Neural cell (in vitro differentiated cells): ENCODE results near the gene FCN2. TPM values are rescaled to one million over a fixed set of nuclear protein-coding genes. Genes with fewer than 3 reads are reported as not detected.

Experiments
- H2AFZ ChIP-seq: fragments of 200-600, 300-800 bp; sonication (generic), shearing (Covaris generic); 2 replicates; pipeline ENCODE4 v1.6.0; 2014; ENCODE audit warnings: low read depth, mild to moderate bottlenecking, antibody characterized with exemption, low read length, moderate library complexity
- H3F3A ChIP-seq: fragments of 200-600 bp; shearing (Covaris generic); 2 replicates; pipeline ENCODE4 v1.6.1; 2016; ENCODE audit warnings: mild to moderate bottlenecking, moderate library complexity, mixed read lengths, antibody characterized with exemption, low read length; ENCODE audit not compliant: insufficient read depth, poor library complexity, severe bottlenecking
- H3K27ac ChIP-seq: fragments of 200-600, 300-800 bp; sonication (generic), shearing (Covaris generic); 2 replicates; pipeline ENCODE4 v1.5.1; 2014; ENCODE audit warnings: mild to moderate bottlenecking, low read length, moderate library complexity
- H3K27me3 ChIP-seq: fragments of 300-800, 200-600 bp; sonication (generic), shearing (Covaris generic); 2 replicates; pipeline ENCODE4 v1.6.0; 2014; ENCODE audit warnings: mild to moderate bottlenecking, low read depth, low read length, moderate library complexity; ENCODE audit not compliant: insufficient read depth
- H3K36me3 ChIP-seq: fragments of 300-800, 200-600 bp; sonication (generic), shearing (Covaris generic); 2 replicates; pipeline ENCODE4 v1.5.1; 2014; ENCODE audit warnings: mild to moderate bottlenecking, antibody characterized with exemption, low read length, moderate library complexity; ENCODE audit not compliant: insufficient read depth
- H3K4me2 ChIP-seq: fragments of 300-800, 200-600 bp; sonication (generic), shearing (Covaris generic); 2 replicates; pipeline ENCODE4 v1.6.0; 2014; ENCODE audit warnings: mild to moderate bottlenecking, low read length
- H3K4me3 ChIP-seq: fragments of 300-800, 200-600 bp; sonication (generic), shearing (Covaris generic); 2 replicates; pipeline ENCODE4 v1.5.1; 2014; ENCODE audit warnings: mild to moderate bottlenecking, low read length, moderate library complexity
- H3K79me2 ChIP-seq: fragments of 200-600 bp; shearing (Covaris generic); replicated peaks from 2 replicates; pipeline ENCODE4 v1.6.0; 2014; ENCODE audit warnings: mild to moderate bottlenecking, low read length, moderate library complexity; ENCODE audit not compliant: insufficient read depth
- H3K9ac ChIP-seq: fragments of 300-800, 200-600 bp; sonication (generic), shearing (Covaris generic); 2 replicates; pipeline ENCODE4 v1.6.1; 2016; ENCODE audit warnings: mild to moderate bottlenecking, low read length, mixed read lengths
- H3K9me2 ChIP-seq: fragments of 200-600 bp; shearing (Covaris generic); 2 replicates; pipeline ENCODE4 v1.6.1; 2016; ENCODE audit warnings: mild to moderate bottlenecking, low read length, mixed read lengths; ENCODE audit not compliant: insufficient read depth
- H3K9me3 ChIP-seq: fragments of 200-600, 300-800 bp; sonication (generic), shearing (Covaris generic); 2 replicates; pipeline ENCODE4 v1.6.1; 2016; ENCODE audit warnings: mild to moderate bottlenecking, mixed run types, low read length, moderate library complexity, mixed read lengths
- H4K20me1 ChIP-seq: fragments of 200-600 bp; shearing (Covaris generic); 2 replicates; pipeline ENCODE4 v1.6.1; 2016; ENCODE audit warnings: mild to moderate bottlenecking, mixed run types; ENCODE audit not compliant: insufficient read depth
- CTCF ChIP-seq: fragments of 450-650 bp; IDR thresholded peaks from 2 replicates; pipeline ENCODE4 v1.5.1; 2014; ENCODE audit warnings: antibody characterized with exemption, mild to moderate bottlenecking, moderate library complexity; ENCODE audit not compliant: poor library complexity, severe bottlenecking
- EP300 ChIP-seq: fragments of 450-650 bp; conservative IDR thresholded peaks from 2 replicates; pipeline ENCODE4 v1.6.1; 2014; ENCODE audit warnings: antibody characterized with exemption, mild to moderate bottlenecking, moderate library complexity; ENCODE audit not compliant: poor library complexity, severe bottlenecking
- EZH2 ChIP-seq: fragments of 200-600, 300-800 bp; shearing (Covaris generic), sonication (generic); IDR thresholded peaks from 2 replicates; pipeline ENCODE4 v1.6.1; 2014; ENCODE audit warnings: antibody characterized with exemption, low read length, borderline replicate concordance, mild to moderate bottlenecking; ENCODE audit not compliant: insufficient read depth, poor library complexity, severe bottlenecking
- MXI1 ChIP-seq: fragments of 450-650 bp; conservative IDR thresholded peaks from 2 replicates; pipeline ENCODE4 v1.6.1; 2014; ENCODE audit warnings: antibody characterized with exemption, mild to moderate bottlenecking; ENCODE audit not compliant: poor library complexity, severe bottlenecking
- POLR2AphosphoS5 ChIP-seq: IDR thresholded peaks from 2 replicates; pipeline ENCODE4 v1.6.1; 2012
- RAD21 ChIP-seq: fragments of 450-650 bp; conservative IDR thresholded peaks from 2 replicates; pipeline ENCODE4 v1.6.1; 2014; ENCODE audit warnings: antibody characterized with exemption, mild to moderate bottlenecking, moderate library complexity
- REST ChIP-seq: IDR thresholded peaks from 2 replicates; pipeline ENCODE4 v1.6.1; 2012; ENCODE audit warnings: borderline replicate concordance
- SMC3 ChIP-seq: fragments of 450-650 bp; conservative IDR thresholded peaks from 2 replicates; pipeline ENCODE4 v1.6.1; 2014; ENCODE audit warnings: antibody characterized with exemption, mild to moderate bottlenecking, moderate library complexity; ENCODE audit not compliant: poor library complexity
- TAF1 ChIP-seq: IDR thresholded peaks from 2 replicates; pipeline ENCODE4 v1.6.1; 2012; ENCODE audit warnings: low read depth
- polyA plus RNA-seq: library from polyadenylated mRNA; depleted of rRNA; stranded (reverse); fragments of >200 nt; gene quantifications from 2 replicates; pipeline ENCODE4 v1.2.3, GENCODE V29; 2014

The FCN2 gene
- polyA plus RNA-seq, 1 donor from 2014 or later = not detected

- Histone ChIP-seq H3K4me3 (no peak overlapping the region), H2AFZ (no peak overlapping the region), H4K20me1 (no peaks in the 10 kb centered on the region), H3K27ac (no peak overlapping the region), H3K9me2 (no peaks in the 10 kb centered on the region), H3K9me3 (peaks cover 5% of the 10 kb centered on the region), H3F3A (no peaks in the 10 kb centered on the region), H3K79me2 (no peaks in the 10 kb centered on the region), H3K36me3 (no peaks in the 10 kb centered on the region), H3K9ac (no peak overlapping the region), H3K27me3 (no peaks in the 10 kb centered on the region), H3K4me2 (no peak overlapping the region)
- TF ChIP-seq RAD21 = no peak
- no peak for TF ChIP-seq MXI1
- TF ChIP-seq REST = no peak
- TF ChIP-seq EZH2 = no peak
- TF ChIP-seq TAF1 = no peak
- no peak for TF ChIP-seq CTCF
- TF ChIP-seq POLR2AphosphoS5 = no peak
- no peak for TF ChIP-seq SMC3
- no peak for TF ChIP-seq EP300
Measured at GRCh38 chr9:134870301-134870694, 10.3 kb upstream of the FCN2 start.

GRCh38 chr9:134870746-134871662, 9.6 kb upstream of the FCN2 start:
- no peaks in the 10 kb centered on the region for H3K9me2 ChIP-seq
- H3K9ac ChIP-seq = no peak overlapping the region
- TF ChIP-seq CTCF (no peak), EP300 (no peak), TAF1 (no peak), SMC3 (no peak), RAD21 (no peak), EZH2 (no peak), MXI1 (no peak), POLR2AphosphoS5 (no peak), REST (no peak)
- H2AFZ ChIP-seq = no peak overlapping the region
- H3K9me3 ChIP-seq = peaks cover 5% of the 10 kb centered on the region
- H3K27ac ChIP-seq = no peak overlapping the region
- H3K79me2 ChIP-seq = no peaks in the 10 kb centered on the region
- H3K27me3 ChIP-seq = no peaks in the 10 kb centered on the region
- no peaks in the 10 kb centered on the region for H3K36me3 ChIP-seq
- no peak overlapping the region for H3K4me3 ChIP-seq
- H3K4me2 ChIP-seq = no peak overlapping the region
- H3F3A ChIP-seq = no peaks in the 10 kb centered on the region
- H4K20me1 ChIP-seq = no peaks in the 10 kb centered on the region
